ENCODE data around the gene TLK2.

DNA sequence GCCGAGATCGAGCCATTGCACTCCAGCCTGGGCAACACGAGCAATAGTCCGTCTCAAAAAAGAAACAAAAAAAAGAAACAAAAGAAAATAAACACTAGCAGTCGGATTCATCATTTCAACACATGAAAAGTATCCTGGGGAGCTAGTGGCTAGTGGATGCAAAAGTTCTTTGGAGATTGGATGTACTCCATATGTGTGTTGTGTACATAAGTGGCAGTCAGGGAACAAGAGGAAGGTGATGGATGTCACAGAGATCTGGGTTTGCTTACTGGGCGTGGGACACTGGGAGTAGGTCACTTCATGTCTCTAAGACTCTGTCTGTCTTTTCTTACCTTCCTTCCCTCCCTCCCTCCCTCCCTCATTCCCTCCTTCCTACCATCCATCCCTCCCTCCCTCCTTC, 184.2 kb downstream of the TLK2 start:
- TF ChIP-seq TCF12 (IDR thresholded peaks at IDR 0.05; ENCODE audit: low read depth) = no peak
- no peak for TF ChIP-seq YY1 (IDR thresholded peaks at IDR 0.05; ENCODE audit: low read depth)
- no peak for TF ChIP-seq CREB1 (IDR thresholded peaks at IDR 0.05; ENCODE audit: low read depth)
- no peak for TF ChIP-seq TEAD4 (IDR thresholded peaks at IDR 0.05)
- no peak for TF ChIP-seq CEBPB (IDR thresholded peaks at IDR 0.05)
- no peak for TF ChIP-seq RAD21 (IDR thresholded peaks at IDR 0.05; ENCODE audit: low read depth)
- no peak for TF ChIP-seq NFIC (IDR thresholded peaks at IDR 0.05)
- TF ChIP-seq, protein P1, sequence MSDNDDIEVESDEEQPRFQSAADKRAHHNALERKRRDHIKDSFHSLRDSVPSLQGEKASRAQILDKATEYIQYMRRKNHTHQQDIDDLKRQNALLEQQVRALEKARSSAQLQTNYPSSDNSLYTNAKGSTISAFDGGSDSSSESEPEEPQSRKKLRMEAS (IDR thresholded peaks at IDR 0.05) = no peak
- no peak for TF ChIP-seq TAF1 (IDR thresholded peaks at IDR 0.05; ENCODE audit: low read depth)
- no peak for TF ChIP-seq EP300 (IDR thresholded peaks at IDR 0.05; ENCODE audit: borderline replicate concordance)
- TF ChIP-seq EGR1 (IDR thresholded peaks at IDR 0.05) = no peak
- TF ChIP-seq, protein P2, sequence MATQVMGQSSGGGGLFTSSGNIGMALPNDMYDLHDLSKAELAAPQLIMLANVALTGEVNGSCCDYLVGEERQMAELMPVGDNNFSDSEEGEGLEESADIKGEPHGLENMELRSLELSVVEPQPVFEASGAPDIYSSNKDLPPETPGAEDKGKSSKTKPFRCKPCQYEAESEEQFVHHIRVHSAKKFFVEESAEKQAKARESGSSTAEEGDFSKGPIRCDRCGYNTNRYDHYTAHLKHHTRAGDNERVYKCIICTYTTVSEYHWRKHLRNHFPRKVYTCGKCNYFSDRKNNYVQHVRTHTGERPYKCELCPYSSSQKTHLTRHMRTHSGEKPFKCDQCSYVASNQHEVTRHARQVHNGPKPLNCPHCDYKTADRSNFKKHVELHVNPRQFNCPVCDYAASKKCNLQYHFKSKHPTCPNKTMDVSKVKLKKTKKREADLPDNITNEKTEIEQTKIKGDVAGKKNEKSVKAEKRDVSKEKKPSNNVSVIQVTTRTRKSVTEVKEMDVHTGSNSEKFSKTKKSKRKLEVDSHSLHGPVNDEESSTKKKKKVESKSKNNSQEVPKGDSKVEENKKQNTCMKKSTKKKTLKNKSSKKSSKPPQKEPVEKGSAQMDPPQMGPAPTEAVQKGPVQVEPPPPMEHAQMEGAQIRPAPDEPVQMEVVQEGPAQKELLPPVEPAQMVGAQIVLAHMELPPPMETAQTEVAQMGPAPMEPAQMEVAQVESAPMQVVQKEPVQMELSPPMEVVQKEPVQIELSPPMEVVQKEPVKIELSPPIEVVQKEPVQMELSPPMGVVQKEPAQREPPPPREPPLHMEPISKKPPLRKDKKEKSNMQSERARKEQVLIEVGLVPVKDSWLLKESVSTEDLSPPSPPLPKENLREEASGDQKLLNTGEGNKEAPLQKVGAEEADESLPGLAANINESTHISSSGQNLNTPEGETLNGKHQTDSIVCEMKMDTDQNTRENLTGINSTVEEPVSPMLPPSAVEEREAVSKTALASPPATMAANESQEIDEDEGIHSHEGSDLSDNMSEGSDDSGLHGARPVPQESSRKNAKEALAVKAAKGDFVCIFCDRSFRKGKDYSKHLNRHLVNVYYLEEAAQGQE (IDR thresholded peaks at IDR 0.05; ENCODE audit: low read depth) = no peak
- TF ChIP-seq ZBTB7A (IDR thresholded peaks at IDR 0.05; ENCODE audit: low read depth) = no peak
- TF ChIP-seq USF1 (IDR thresholded peaks at IDR 0.05) = no peak

Measured in Ishikawa (cell line).